OCI-LY1 (cell line): ENCODE measurements around the gene BACH2.

ENCODE experiments used
- H2AFZ ChIP-seq: fragments of 200-600 bp; sonication (generic), shearing (Covaris generic); 2 replicates; pipeline ENCODE4 v1.6.0; 2014; ENCODE audit warnings: antibody characterized with exemption, mild to moderate bottlenecking, low read length
- H3F3A ChIP-seq: fragments of 200-600 bp; sonication (generic), shearing (Covaris generic); 2 replicates; pipeline ENCODE4 v1.6.0; 2014; ENCODE audit warnings: mild to moderate bottlenecking, antibody characterized with exemption, low read length, moderate library complexity; ENCODE audit not compliant: insufficient read depth
- H3K27ac ChIP-seq: fragments of 200-600 bp; sonication (generic); 2 replicates; pipeline ENCODE4 v1.5.1; 2014; ENCODE audit warnings: low read length, mixed run types, mild to moderate bottlenecking, low read depth; ENCODE audit not compliant: poor library complexity, severe bottlenecking
- H3K27me3 ChIP-seq: fragments of 200-600 bp; sonication (generic); 2 replicates; pipeline ENCODE4 v1.6.0; 2014; ENCODE audit warnings: antibody characterized with exemption, mild to moderate bottlenecking, low read length, moderate library complexity; ENCODE audit not compliant: insufficient read depth
- H3K36me3 ChIP-seq: fragments of 200-600 bp; sonication (generic); 2 replicates; pipeline ENCODE4 v1.6.1; 2014; ENCODE audit warnings: mild to moderate bottlenecking, antibody characterized with exemption, low read length, moderate library complexity, mixed read lengths; ENCODE audit not compliant: insufficient read depth
- H3K4me1 ChIP-seq: fragments of 200-600 bp; sonication (generic); 2 replicates; pipeline ENCODE4 v1.5.1; 2014; ENCODE audit warnings: mild to moderate bottlenecking, low read length, moderate library complexity; ENCODE audit not compliant: insufficient read depth, severe bottlenecking
- H3K4me2 ChIP-seq: fragments of 200-600 bp; sonication (generic), shearing (Covaris generic); 2 replicates; pipeline ENCODE4 v1.6.1; 2014; ENCODE audit warnings: low read length
- H3K4me3 ChIP-seq: fragments of 200-600 bp; sonication (generic); 2 replicates; pipeline ENCODE4 v1.5.1; 2014; ENCODE audit warnings: low read length, low read depth, mild to moderate bottlenecking, mixed read lengths; ENCODE audit not compliant: poor library complexity, severe bottlenecking
- H3K79me2 ChIP-seq: fragments of 200-600 bp; shearing (Covaris generic); 2 replicates; pipeline ENCODE4 v1.6.1; 2016; ENCODE audit warnings: mixed run types, low read length, mixed read lengths; ENCODE audit not compliant: insufficient read depth
- H3K9ac ChIP-seq: fragments of 200-600 bp; sonication (generic), shearing (Covaris generic); 2 replicates; pipeline ENCODE4 v1.6.1; 2014; ENCODE audit warnings: mild to moderate bottlenecking, low read length, mixed read lengths
- H3K9me2 ChIP-seq: fragments of 200-600 bp; sonication (generic), shearing (Covaris generic); 2 replicates; pipeline ENCODE4 v1.6.1; 2014; ENCODE audit warnings: low read depth, mild to moderate bottlenecking, low read length, mixed read lengths
- H3K9me3 ChIP-seq: fragments of 200-600 bp; shearing (Covaris generic); 2 replicates; pipeline ENCODE4 v1.6.1; 2014; ENCODE audit warnings: low read length, mixed read lengths
- H4K20me1 ChIP-seq: fragments of 200-600 bp; sonication (generic), shearing (Covaris generic); 2 replicates; pipeline ENCODE4 v1.6.0; 2016; ENCODE audit warnings: mild to moderate bottlenecking, low read length; ENCODE audit not compliant: insufficient read depth
- EZH2 ChIP-seq: fragments of 200-600 bp; sonication (generic), shearing (Covaris generic); IDR thresholded peaks from 2 replicates; pipeline ENCODE4 v1.8.0; 2017; ENCODE audit warnings: borderline replicate concordance, mixed run types, mild to moderate bottlenecking, antibody characterized with exemption, low read length, moderate library complexity, mixed read lengths
- TF ChIP-seq, protein P1 (sequence below): fragments of 200-600 bp; sonication (generic), shearing (Covaris generic); IDR thresholded peaks from 2 replicates; pipeline ENCODE4 v1.5.1; 2017; ENCODE audit warnings: mild to moderate bottlenecking, antibody characterized with exemption, low read length, moderate library complexity, mixed read lengths

Gene BACH2

DNA sequence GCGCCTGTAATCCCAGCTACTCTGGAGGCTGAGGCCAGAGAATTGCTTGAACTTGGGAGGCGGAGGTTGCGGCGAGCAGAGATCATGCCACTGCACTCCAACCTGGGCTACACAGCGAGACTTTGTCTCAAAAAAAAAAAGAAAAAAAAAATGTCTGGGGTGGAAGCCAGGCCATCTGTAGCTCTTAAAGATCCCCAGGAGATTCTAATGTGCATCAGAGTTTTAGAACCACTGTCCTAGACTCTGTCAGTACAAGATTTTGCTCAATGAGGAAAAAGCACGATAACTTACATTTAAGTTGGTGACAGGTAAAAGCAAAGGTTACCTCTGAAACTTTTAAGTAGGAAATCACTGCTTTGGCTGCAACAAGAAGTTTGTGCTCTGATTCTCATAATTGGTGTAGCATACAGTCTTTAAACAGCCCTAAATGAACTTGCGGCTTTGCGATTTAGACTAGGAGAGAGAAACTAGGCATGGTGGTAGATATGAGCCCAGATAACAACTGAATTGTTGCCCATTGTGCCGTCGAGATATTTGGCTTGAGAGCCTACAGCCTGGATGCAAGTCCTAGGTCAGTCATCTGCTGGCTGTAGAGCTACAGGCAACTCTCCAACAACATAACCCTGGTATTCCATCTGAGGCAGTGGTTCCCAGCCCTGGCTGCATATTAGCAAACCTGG is 67.2 kb downstream of the BACH2 start:
- TF ChIP-seq, protein P1, sequence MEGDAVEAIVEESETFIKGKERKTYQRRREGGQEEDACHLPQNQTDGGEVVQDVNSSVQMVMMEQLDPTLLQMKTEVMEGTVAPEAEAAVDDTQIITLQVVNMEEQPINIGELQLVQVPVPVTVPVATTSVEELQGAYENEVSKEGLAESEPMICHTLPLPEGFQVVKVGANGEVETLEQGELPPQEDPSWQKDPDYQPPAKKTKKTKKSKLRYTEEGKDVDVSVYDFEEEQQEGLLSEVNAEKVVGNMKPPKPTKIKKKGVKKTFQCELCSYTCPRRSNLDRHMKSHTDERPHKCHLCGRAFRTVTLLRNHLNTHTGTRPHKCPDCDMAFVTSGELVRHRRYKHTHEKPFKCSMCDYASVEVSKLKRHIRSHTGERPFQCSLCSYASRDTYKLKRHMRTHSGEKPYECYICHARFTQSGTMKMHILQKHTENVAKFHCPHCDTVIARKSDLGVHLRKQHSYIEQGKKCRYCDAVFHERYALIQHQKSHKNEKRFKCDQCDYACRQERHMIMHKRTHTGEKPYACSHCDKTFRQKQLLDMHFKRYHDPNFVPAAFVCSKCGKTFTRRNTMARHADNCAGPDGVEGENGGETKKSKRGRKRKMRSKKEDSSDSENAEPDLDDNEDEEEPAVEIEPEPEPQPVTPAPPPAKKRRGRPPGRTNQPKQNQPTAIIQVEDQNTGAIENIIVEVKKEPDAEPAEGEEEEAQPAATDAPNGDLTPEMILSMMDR, result no peak
- TF ChIP-seq EZH2, result no peak
- Histone ChIP-seq H3K4me2 (no peak overlapping the region), H3K27me3 (no peaks in the 10 kb centered on the region), H2AFZ (no peak overlapping the region), H3F3A (0 out of 2 replicates have a peak, but pooled peaks cover 9% of the 10 kb centered on the region), H3K9me2 (no peaks in the 10 kb centered on the region), H3K4me3 (no peak overlapping the region), H3K9ac (no peak overlapping the region), H3K79me2 (peaks cover 98% of the 10 kb centered on the region), H4K20me1 (no peaks in the 10 kb centered on the region), H3K36me3 (peaks cover 100% of the 10 kb centered on the region), H3K4me1 (no peaks in the 10 kb centered on the region), H3K27ac (no peak overlapping the region), H3K9me3 (no peaks in the 10 kb centered on the region)

DNA sequence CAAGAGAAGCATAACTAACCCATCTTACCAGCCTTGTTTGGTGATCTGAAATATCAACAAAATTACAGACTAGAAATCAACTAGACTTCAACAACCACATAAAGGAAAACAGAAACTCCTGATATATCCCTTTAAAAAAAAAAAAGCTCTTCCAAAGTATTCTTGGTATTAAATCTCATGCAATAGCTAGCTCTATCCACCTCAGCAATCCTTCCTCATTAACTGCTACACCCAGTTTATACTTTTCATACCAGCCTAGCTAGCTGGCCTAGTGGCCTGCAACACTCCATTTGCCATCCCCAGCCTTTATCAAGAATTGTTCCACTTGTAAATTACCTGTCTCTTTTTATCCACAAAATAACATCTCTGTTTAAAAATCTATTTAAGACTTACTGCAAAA is 69.0 kb downstream of the BACH2 start:
- no peak overlapping the region for H3K9ac ChIP-seq
- no peak overlapping the region for H3K27ac ChIP-seq

DNA sequence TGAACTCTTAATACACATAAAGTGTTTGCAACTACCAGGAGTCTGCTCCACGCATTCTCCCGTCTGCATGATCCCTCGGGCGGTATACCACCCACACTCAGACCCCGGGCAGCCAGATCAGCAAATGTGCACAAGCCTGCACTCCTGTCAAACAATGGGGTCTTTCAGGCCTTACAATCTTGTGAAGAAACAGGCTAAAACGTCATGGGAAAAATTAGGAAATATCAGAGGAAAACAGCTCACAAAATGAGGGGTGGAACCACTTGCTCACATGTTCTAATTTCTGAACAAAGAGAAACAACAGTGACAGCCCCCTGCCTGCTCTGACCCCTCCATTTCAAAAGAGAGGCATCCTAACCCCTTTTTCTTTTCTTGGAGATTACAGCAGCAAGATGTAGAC is 69.4 kb downstream of the BACH2 start:
- no peaks in the 10 kb centered on the region for H3K9me2 ChIP-seq
- no peak overlapping the region for H2AFZ ChIP-seq
- no peak overlapping the region for H3K9ac ChIP-seq
- TF ChIP-seq, protein P1, result no peak
- peaks cover 12% of the 10 kb centered on the region for H3K9me3 ChIP-seq
- peaks cover 98% of the 10 kb centered on the region for H3K79me2 ChIP-seq
- no peak overlapping the region for H3K27ac ChIP-seq
- peaks cover 100% of the 10 kb centered on the region for H3K36me3 ChIP-seq
- H3F3A ChIP-seq, result 0 out of 2 replicates have a peak, but pooled peaks cover 9% of the 10 kb centered on the region
- H3K27me3 ChIP-seq, result no peaks in the 10 kb centered on the region
- H4K20me1 ChIP-seq, result no peaks in the 10 kb centered on the region
- no peak overlapping the region for H3K4me2 ChIP-seq
- no peak overlapping the region for H3K4me3 ChIP-seq
- H3K4me1 ChIP-seq, result peaks cover 11% of the 10 kb centered on the region

More for the DNA sequence above, 69.0 kb downstream of the BACH2 start:
- H3K4me2 ChIP-seq, result no peak overlapping the region
- H3K27me3 ChIP-seq, result no peaks in the 10 kb centered on the region
- H3K79me2 ChIP-seq, result peaks cover 98% of the 10 kb centered on the region
- no peak overlapping the region for H3K4me3 ChIP-seq
- H2AFZ ChIP-seq, result no peak overlapping the region
- H3K9me2 ChIP-seq, result no peaks in the 10 kb centered on the region
- peaks cover 7% of the 10 kb centered on the region for H3K4me1 ChIP-seq
- peaks cover 100% of the 10 kb centered on the region for H3K36me3 ChIP-seq
- no peak for TF ChIP-seq EZH2
- TF ChIP-seq, protein P1, result no peak
- peaks cover 12% of the 10 kb centered on the region for H3K9me3 ChIP-seq
- 0 out of 2 replicates have a peak, but pooled peaks cover 9% of the 10 kb centered on the region for H3F3A ChIP-seq
- H4K20me1 ChIP-seq, result no peaks in the 10 kb centered on the region
